Left ventricle myocardium inferior (tissue), 1 donor: ENCODE data around the gene ERCC1. TPM values are rescaled to one million over a fixed set of nuclear protein-coding genes. Genes with fewer than 3 reads are reported as not detected.

ENCODE experiments used
- DNase-seq: peaks from one replicate; pipeline ENCODE4 v3.0.0-alpha.2; 2020
- H3K27ac ChIP-seq: fragments of 200-600 bp; replicated peaks from 2 replicates; pipeline ENCODE4 v1.8.0; 2021
- H3K27me3 ChIP-seq: fragments of 200-600 bp; 2 replicates; pipeline ENCODE4 v1.8.0; 2021; ENCODE audit warnings: low read depth
- H3K36me3 ChIP-seq: fragments of 200-600 bp; 2 replicates; pipeline ENCODE4 v1.8.0; 2021
- H3K4me1 ChIP-seq: fragments of 200-600 bp; 2 replicates; pipeline ENCODE4 v1.8.0; 2021
- H3K4me3 ChIP-seq: fragments of 200-600 bp; 2 replicates; pipeline ENCODE4 v1.8.0; 2021; ENCODE audit warnings: mild to moderate bottlenecking, moderate library complexity
- H3K9me3 ChIP-seq: fragments of 200-600 bp; replicated peaks from 2 replicates; pipeline ENCODE4 v1.8.0; 2021
- CTCF ChIP-seq: fragments of 200-600 bp; IDR thresholded peaks from 2 replicates; pipeline ENCODE4 v1.8.0; 2021; ENCODE audit warnings: antibody characterized with exemption, mild to moderate bottlenecking, borderline replicate concordance
- intact Hi-C: fragments of 100-400 bp; cut with micrococcal nuclease; formaldehyde crosslinking; loops from one replicate; pipeline ENCODE4 v1.11.0; 2022
- total RNA-seq: library from RNA; stranded (reverse); fragmentation: NEBNext Ultra II Directional; extraction: Animal tissue kit (Norgen Biotek cat#: 25700); gene quantifications from one replicate; pipeline ENCODE4 v1.2.1, GENCODE V29; 2021
- donor health status: DM: no; HTN: yes; CAD: no; lungs with severe emphysema.

ERCC1 gene
- total RNA-seq, 1 donor from 2014 or later: 108 TPM

GRCh38 chr19:45402298-45403061, 21.2 kb downstream of the ERCC1 start:
- Histone ChIP-seq H3K27ac (peak overlapping the region; percentile 97), H3K9me3 (no peaks in the 10 kb centered on the region), H3K36me3 (peaks cover 12% of the 10 kb centered on the region), H3K4me3 (peak overlapping the region; percentile 88), H3K27me3 (no peaks in the 10 kb centered on the region), H3K4me1 (peaks cover 93% of the 10 kb centered on the region)
- intact Hi-C loops: no loop called here
- TF ChIP-seq CTCF: peak; percentile 71
- DNase-seq: peak; percentile 62

GRCh38 chr19:45401815-45402214, 21.9 kb downstream of the ERCC1 start:
- no peaks in the 10 kb centered on the region for H3K27me3 ChIP-seq
- H3K4me1 ChIP-seq: peaks cover 87% of the 10 kb centered on the region
- TF ChIP-seq CTCF: no peak

GRCh38 chr19:45400192-45400591, 23.5 kb downstream of the ERCC1 start:
- no peak overlapping the region for H3K4me3 ChIP-seq
- H3K27me3 ChIP-seq: no peaks in the 10 kb centered on the region
- no peak for TF ChIP-seq CTCF
- intact Hi-C loops: no loop called here
- H3K36me3 ChIP-seq: peaks cover 29% of the 10 kb centered on the region
- no peaks in the 10 kb centered on the region for H3K9me3 ChIP-seq
- no peak for DNase-seq
- peak overlapping the region; percentile 60 for H3K27ac ChIP-seq
- H3K4me1 ChIP-seq: peaks cover 72% of the 10 kb centered on the region

More at GRCh38 chr19:45401815-45402214, 21.9 kb downstream of the ERCC1 start:
- peaks cover 16% of the 10 kb centered on the region for H3K36me3 ChIP-seq
- peak overlapping the region; percentile 88 for H3K4me3 ChIP-seq
- no peak for DNase-seq
- intact Hi-C loops: no loop called here
- H3K9me3 ChIP-seq: no peaks in the 10 kb centered on the region
- peak overlapping the region; percentile 97 for H3K27ac ChIP-seq

- no peaks in the 10 kb centered on the region for H3K9me3 ChIP-seq
- H3K36me3 ChIP-seq: peaks cover 62% of the 10 kb centered on the region
- H3K4me3 ChIP-seq: no peak overlapping the region
- peaks cover 36% of the 10 kb centered on the region for H3K4me1 ChIP-seq
- TF ChIP-seq CTCF: no peak
- no peak overlapping the region for H3K27ac ChIP-seq
- intact Hi-C loops: no loop called here
- no peak for DNase-seq
- no peaks in the 10 kb centered on the region for H3K27me3 ChIP-seq
Observed at GRCh38 chr19:45395821-45396617, 27.7 kb downstream of the ERCC1 start.

- Histone ChIP-seq H3K9me3 (no peaks in the 10 kb centered on the region), H3K27me3 (no peaks in the 10 kb centered on the region), H3K36me3 (peaks cover 58% of the 10 kb centered on the region), H3K27ac (no peak overlapping the region), H3K4me3 (no peak overlapping the region), H3K4me1 (peaks cover 6% of the 10 kb centered on the region)
- no peak for DNase-seq
- intact Hi-C loops: no loop called here
- TF ChIP-seq CTCF: no peak
Observed at GRCh38 chr19:45391871-45392665, 31.6 kb downstream of the ERCC1 start.
